Upper lobe of left lung (tissue), 6 donors: ENCODE data around the gene KCNAB3. TPM values are rescaled to one million over a fixed set of nuclear protein-coding genes. Genes with fewer than 3 reads are reported as not detected.
A peak's percentile ranks its signal among the peaks of the same experiment; 100 is the strongest.

Source experiments
- ATAC-seq, 2 donors: fragments of 200-7000 bp; cut with Tn5 transposase; one replicate each; pipeline ENCODE4 v1.9.1; 2022; ENCODE audit warnings: mild to moderate bottlenecking in 2 of 2, moderate library complexity in 2 of 2; ENCODE audit not compliant: low FRiP score in 2 of 2
- DNase-seq, 2 donors: peaks; one replicate each; pipeline ENCODE4 v3.0.0-alpha.2; 2019 to 2020
- H3K27ac ChIP-seq, 4 donors: fragments of 200-600 bp; sonication (generic); one replicate each; pipeline ENCODE4 v1.5.1; 2016 to 2019
- H3K27me3 ChIP-seq, 4 donors: fragments of 200-600 bp; sonication (generic); one replicate each; pipeline ENCODE4 v1.5.1; 2017 to 2019
- H3K36me3 ChIP-seq, 4 donors: fragments of 200-600 bp; sonication (generic); one replicate each; pipeline ENCODE4 v1.5.1; 2016 to 2019
- H3K4me1 ChIP-seq, 4 donors: fragments of 200-600 bp; sonication (generic); one replicate each; pipeline ENCODE4 v1.5.1; 2018 to 2019
- H3K4me3 ChIP-seq, 4 donors: fragments of 200-600 bp; sonication (generic); one replicate each; pipeline ENCODE4 v1.5.1; 2017 to 2019; ENCODE audit warnings: mild to moderate bottlenecking in 2 of 4, moderate library complexity in 1 of 4
- H3K9me3 ChIP-seq, 4 donors: fragments of 200-600 bp; sonication (generic); one replicate each; pipeline ENCODE4 v1.5.1; 2018 to 2019
- CTCF ChIP-seq, 6 experiments: fragments of 450-650 bp in 4 of 6; fragments of 200-600 bp in 2 of 6; sonication (generic) in 2 of 6; IDR thresholded peaks; one replicate each; pipeline ENCODE4 v1.5.1; 2016 to 2019; ENCODE audit warnings: antibody characterized with exemption in 6 of 6
- EP300 ChIP-seq, 4 donors: sonication (generic); formaldehyde crosslinking; IDR thresholded peaks; one replicate each; pipeline ENCODE4 v1.5.1; 2017; ENCODE audit warnings: antibody characterized with exemption in 4 of 4, control low read depth in 2 of 4
- POLR2A ChIP-seq, 4 donors: fragments of 450-650 bp; IDR thresholded peaks; one replicate each; pipeline ENCODE4 v1.5.1; 2016 to 2017; ENCODE audit warnings: antibody characterized with exemption in 4 of 4, mild to moderate bottlenecking in 2 of 4
- POLR2AphosphoS5 ChIP-seq, 2 donors: sonication (generic); formaldehyde crosslinking; IDR thresholded peaks; one replicate each; pipeline ENCODE4 v1.5.1; 2017; ENCODE audit warnings: antibody characterized with exemption in 2 of 2
- WGBS, 2 donors: methylation state at CpG; one replicate each; pipeline ENCODE4 v1.1.5; 2017 to 2018; 5-methylcytosine and 5-hydroxymethylcytosine counted together
- total RNA-seq, 6 donors: library from RNA; depleted of rRNA in 4 of 6; stranded (reverse); fragments of >200 nt in 4 of 6; gene quantifications; one replicate each; pipeline versions ENCODE4 v1.1.0 to v1.2.1, GENCODE V29; 2016 to 2021
- donor health status: DM: no; HTN: no; CAD: no; lungs with moderate emphysema.
- donor health status: DM: no; HTN: yes; CAD: no; lungs with severe emphysema.

KCNAB3 gene
- total RNA-seq, 6 donors from 2014 or later, result 4.2 to 10.0 (median 5.7) TPM

- no peak for TF ChIP-seq POLR2A (IDR thresholded peaks at IDR 0.05)
- no peak for TF ChIP-seq POLR2AphosphoS5 (IDR thresholded peaks at IDR 0.05)
- H3K36me3 ChIP-seq, result peaks cover 36 to 76% (median 71%) of the 10 kb centered on the region in 4 donors
- H3K27me3 ChIP-seq, result no peaks in the 10 kb centered on the region
- no peak overlapping the region for H3K4me3 ChIP-seq
- H3K9me3 ChIP-seq, result no peaks in the 10 kb centered on the region
- WGBS, 2 donors, result 81 to 95% methylated on average over 11 to 29 of the region's 29 CpGs
- H3K27ac ChIP-seq, result no peak overlapping the region
- H3K4me1 ChIP-seq, result peaks cover 0 to under 1% (median under 1%) of the 10 kb centered on the region in 4 donors
- ATAC-seq (no peak), DNase-seq (peak in 1 of 2 donors; percentile 83)
Measured at GRCh38 chr17:7909089-7909488, 20.6 kb downstream of the KCNAB3 start.

- WGBS, 2 donors, result 83 to 87% methylated on average over 22 of the region's 22 CpGs
- no peak for ATAC-seq
Measured at GRCh38 chr17:7903154-7904103, 26.2 kb downstream of the KCNAB3 start.

GRCh38 chr17:7897773-7898172 is 31.9 kb downstream of the KCNAB3 start:
- peak in 1 of 2 donors; percentile 63 for ATAC-seq
- peaks cover 44 to 98% (median 84%) of the 10 kb centered on the region in 4 donors for H3K36me3 ChIP-seq
- TF ChIP-seq EP300 (IDR thresholded peaks at IDR 0.05) (no peak), POLR2AphosphoS5 (IDR thresholded peaks at IDR 0.05) (no peak), POLR2A (IDR thresholded peaks at IDR 0.05) (no peak), CTCF (IDR thresholded peaks at IDR 0.05) (peak in 5 of 6 experiments; percentile 47 to 78 (median 62))
- no peak overlapping the region for H3K27ac ChIP-seq
- DNase-seq, result no peak
- no peaks in the 10 kb centered on the region for H3K4me1 ChIP-seq
- H3K27me3 ChIP-seq, result no peaks in the 10 kb centered on the region
- H3K4me3 ChIP-seq, result no peak overlapping the region
- WGBS, 2 donors, result 40 to 49% methylated on average over 6 of the region's 6 CpGs
- H3K9me3 ChIP-seq, result no peaks in the 10 kb centered on the region

More at GRCh38 chr17:7903154-7904103, 26.2 kb downstream of the KCNAB3 start:
- no peaks in the 10 kb centered on the region for H3K27me3 ChIP-seq
- no peak overlapping the region for H3K27ac ChIP-seq
- DNase-seq, result no peak
- H3K36me3 ChIP-seq, result peaks cover 60 to 100% (median 99%) of the 10 kb centered on the region in 4 donors
- no peaks in the 10 kb centered on the region for H3K9me3 ChIP-seq
- TF ChIP-seq POLR2AphosphoS5 (IDR thresholded peaks at IDR 0.05) (no peak), EP300 (IDR thresholded peaks at IDR 0.05) (no peak), CTCF (IDR thresholded peaks at IDR 0.05) (no peak), POLR2A (IDR thresholded peaks at IDR 0.05) (no peak)
- no peak overlapping the region for H3K4me3 ChIP-seq
- H3K4me1 ChIP-seq, result no peaks in the 10 kb centered on the region

GRCh38 chr17:7897090-7897489 is 32.6 kb downstream of the KCNAB3 start:
- ATAC-seq, result no peak
- 93% methylated on average over 10 to 13 of the region's 13 CpGs for WGBS, 2 donors
- DNase-seq, result no peak
- Histone ChIP-seq H3K9me3 (no peaks in the 10 kb centered on the region), H3K4me3 (no peak overlapping the region), H3K36me3 (peaks cover 42 to 92% (median 79%) of the 10 kb centered on the region in 4 donors), H3K27ac (no peak overlapping the region), H3K27me3 (no peaks in the 10 kb centered on the region), H3K4me1 (no peaks in the 10 kb centered on the region)
- TF ChIP-seq EP300 (IDR thresholded peaks at IDR 0.05) (no peak), CTCF (IDR thresholded peaks at IDR 0.05) (no peak), POLR2A (IDR thresholded peaks at IDR 0.05) (no peak), POLR2AphosphoS5 (IDR thresholded peaks at IDR 0.05) (no peak)

GRCh38 chr17:7894866-7895265 is 34.8 kb downstream of the KCNAB3 start:
- ATAC-seq (no peak), DNase-seq (no peak)
- H3K9me3 ChIP-seq, result no peaks in the 10 kb centered on the region
- TF ChIP-seq POLR2AphosphoS5 (IDR thresholded peaks at IDR 0.05) (no peak), POLR2A (IDR thresholded peaks at IDR 0.05) (no peak), EP300 (IDR thresholded peaks at IDR 0.05) (no peak), CTCF (IDR thresholded peaks at IDR 0.05) (no peak)
- no peak overlapping the region for H3K27ac ChIP-seq
- WGBS, 2 donors, result 88 to 91% methylated on average over 8 of the region's 8 CpGs
- H3K4me1 ChIP-seq, result peaks cover 4 to 6% (median 5%) of the 10 kb centered on the region in 4 donors
- no peaks in the 10 kb centered on the region for H3K27me3 ChIP-seq
- H3K36me3 ChIP-seq, result peaks cover 29 to 90% (median 66%) of the 10 kb centered on the region in 4 donors
- no peak overlapping the region for H3K4me3 ChIP-seq
